Activated CD4-positive, CD25-positive, alpha-beta regulatory T cell (primary cell): ENCODE results near the gene ADCY3.

ENCODE experiments used
- DNase-seq, 4 experiments: peaks; one replicate each; lab custom pipeline; 2025; lab: John Stamatoyannopoulos, UW

The ADCY3 gene

DNA sequence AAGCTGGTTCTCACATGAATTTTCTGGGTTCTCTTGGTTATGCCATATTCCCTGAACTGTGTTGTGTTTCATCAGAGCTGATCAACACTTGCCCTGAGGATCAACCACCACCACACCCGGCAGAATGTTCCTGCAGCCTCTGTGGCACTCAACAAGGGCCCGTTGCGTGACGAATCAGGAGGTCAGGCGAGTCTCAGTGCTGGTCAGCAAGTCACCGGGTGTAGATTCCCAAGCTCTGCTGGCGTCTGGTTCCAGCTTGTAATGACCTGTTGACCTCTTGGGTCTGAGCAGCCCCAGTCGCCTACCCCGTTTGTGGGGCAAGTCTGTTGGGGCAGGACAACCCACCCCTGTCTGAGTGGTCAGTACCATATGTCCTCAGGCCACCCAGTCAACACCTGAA is 46.0 kb downstream of the ADCY3 start:
- no peak for DNase-seq

DNA sequence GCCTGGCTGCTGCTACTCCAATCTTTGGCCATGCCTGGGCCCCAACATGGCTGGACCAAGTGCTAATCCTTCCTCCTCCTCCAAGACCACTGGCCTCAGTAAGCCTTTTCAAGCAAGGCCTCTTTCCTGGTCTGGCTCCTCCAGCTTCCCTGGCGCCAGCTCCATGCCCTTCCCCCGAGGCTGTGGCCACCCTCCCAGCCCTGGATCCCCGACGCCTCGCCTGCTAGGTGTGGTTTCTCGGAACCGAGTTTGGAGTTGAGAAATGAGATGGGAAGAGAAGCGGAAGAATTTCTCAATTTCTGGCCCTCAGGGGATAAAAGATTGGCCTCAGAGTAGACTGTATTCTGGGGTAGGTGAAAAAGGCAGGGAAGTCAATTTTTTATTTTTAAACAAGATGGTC is 46.4 kb downstream of the ADCY3 start:
- DNase-seq, result no peak

DNA sequence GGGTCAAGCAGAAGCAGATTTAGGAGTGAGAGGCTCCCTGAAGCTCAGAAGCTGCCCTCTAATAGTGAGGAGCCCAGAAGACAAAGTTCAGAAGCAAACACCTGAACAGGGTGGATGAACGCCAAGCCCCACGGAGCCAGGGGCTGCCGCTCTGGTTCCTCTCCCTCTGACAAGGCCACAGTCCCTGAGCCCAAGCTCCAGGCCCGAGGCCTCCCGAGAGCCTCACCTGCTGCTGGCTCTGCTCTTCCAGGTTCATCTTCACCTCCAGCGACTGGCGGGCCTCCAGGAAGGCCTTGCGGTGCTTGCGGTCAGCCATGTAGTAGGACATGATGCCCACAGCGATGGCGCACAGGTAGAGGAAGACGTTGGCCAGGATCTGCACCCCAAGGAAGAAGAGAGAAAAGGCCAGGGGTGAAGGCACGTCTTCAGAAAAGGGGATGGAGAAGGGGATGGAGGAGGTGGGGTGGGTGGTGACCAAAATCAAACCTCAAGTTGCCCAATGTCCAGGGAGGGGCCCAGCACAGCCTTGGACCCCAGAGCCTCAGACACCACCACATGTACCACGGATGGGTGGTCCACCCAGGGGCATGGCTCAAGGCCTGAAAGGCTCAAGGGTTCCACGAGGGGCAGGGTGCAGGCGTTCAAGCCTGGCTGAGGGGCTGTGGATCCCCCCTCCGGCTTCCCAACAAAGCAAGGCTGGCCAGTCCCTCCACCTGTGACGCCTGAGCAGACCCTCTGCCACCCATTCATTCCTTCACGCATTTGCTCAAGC is 47.5 kb downstream of the ADCY3 start:
- no peak for DNase-seq

DNA sequence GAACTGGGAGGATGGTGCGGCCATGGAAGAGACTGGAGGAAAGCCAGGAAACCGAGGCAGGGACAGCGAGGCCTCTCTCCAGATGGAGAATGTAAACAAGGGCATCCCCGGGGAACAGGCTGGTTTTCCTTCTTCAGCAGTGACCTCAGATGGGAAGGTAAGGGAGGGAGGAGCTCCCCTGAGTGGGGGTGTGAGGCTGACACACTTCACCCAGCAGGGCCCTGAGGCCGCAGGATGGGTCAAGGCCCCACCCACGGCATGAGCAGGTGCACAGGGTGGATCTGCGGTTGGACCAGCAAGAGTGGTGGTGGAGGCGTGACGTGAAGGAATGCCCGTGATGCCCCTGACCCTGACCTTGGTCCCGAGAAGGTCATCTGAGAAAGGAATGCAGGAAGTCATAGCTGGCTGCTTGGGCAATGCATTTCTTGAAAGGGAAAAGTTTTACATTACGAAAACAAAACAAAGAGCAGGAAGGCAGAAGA is 48.1 kb downstream of the ADCY3 start:
- DNase-seq, result no peak

DNA sequence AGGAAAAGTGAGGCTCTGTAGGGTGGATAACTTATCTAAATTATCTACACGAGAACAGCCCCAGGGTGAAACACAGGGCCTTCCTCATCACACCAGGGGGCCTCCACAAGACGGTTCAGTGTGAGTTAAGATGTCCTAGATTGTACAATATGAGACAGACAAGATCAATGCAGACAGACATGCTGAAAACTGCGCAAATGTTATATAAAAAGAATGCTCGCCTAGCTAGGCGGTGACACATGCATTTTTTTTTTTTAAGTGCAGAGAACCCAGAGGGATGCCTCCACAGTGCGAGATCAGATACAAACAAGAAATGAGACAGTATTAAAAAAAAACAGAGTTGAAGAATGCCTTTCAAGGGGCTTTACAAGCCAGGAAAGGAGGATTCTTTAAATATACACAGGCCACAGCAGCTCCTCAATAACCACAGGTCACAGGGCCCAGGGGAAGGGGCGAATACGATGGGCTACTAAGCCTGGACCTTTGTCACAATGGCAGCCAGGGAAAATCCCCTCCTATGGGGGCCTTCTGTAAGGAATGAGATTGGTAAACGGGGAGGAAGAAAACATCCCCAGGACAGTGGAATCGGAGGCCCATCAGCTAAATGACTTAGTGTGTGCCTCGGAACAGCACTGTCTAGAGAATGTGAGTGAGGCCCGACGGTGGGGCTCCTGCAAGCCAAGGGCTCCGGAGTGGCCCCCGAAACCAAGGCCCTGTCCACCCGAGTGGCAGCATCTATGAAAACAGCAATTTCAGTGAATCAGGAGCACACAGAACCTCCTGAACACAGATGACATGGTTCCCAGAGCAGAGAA is 48.9 kb downstream of the ADCY3 start:
- DNase-seq, result no peak

DNA sequence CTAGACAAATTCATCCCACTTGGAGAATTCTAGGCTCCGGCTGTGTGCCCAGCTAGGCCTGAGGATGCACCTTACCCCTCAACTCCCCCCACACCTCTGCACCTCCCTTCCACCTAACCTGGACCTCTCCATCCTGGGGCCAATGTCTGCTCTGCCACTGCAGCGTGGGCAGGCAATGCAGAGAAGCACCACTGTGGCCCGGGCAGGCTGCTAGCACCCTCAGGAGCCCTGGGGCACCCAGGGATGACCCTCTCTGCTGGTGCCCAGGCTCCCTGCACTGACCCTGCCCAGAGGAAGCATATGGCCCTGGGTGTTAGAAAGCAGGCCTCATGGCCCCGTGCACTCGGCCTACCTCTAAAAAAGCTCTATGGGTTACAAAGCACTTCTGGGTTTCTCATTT is 49.6 kb downstream of the ADCY3 start:
- no peak for DNase-seq

DNA sequence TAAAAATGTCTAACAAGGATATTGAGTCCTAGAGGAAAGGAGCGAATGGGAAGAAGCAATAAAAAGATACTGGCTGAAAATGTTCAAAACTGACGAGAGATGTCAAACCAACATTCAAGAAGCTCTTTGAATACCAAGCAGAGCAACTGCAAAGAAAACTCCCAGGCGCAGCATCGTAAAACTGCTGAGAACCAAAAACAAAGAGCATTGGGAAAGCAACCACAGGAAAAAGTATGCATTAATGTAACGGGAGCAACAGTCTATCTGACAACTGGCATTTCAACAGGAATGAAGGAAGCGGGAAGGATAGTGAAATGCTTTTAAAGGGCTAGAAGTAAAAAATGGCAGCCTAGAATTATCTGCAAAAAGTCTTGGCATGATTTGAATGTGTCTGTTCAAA is 53.1 kb downstream of the ADCY3 start:
- DNase-seq, result no peak

DNA sequence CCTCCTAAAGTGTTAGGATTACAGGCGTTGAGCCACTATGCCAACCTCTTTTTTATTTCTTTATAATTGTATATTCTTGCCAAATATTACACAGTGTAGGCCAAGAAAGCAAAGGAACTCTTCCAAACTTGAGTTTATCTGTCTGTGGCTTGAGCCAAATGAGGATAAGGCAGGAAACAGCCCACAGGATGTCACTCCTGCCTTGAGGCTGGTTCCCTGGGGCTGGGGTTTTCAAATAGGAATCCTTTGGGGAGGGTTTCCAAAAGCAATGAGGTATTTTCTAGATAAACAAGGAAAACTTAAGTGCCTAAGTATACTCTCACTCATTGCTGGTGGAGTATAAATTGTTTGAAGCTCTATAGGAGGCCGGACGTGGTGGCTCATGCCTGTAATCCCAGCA is 56.4 kb downstream of the ADCY3 start:
- DNase-seq, result no peak

DNA sequence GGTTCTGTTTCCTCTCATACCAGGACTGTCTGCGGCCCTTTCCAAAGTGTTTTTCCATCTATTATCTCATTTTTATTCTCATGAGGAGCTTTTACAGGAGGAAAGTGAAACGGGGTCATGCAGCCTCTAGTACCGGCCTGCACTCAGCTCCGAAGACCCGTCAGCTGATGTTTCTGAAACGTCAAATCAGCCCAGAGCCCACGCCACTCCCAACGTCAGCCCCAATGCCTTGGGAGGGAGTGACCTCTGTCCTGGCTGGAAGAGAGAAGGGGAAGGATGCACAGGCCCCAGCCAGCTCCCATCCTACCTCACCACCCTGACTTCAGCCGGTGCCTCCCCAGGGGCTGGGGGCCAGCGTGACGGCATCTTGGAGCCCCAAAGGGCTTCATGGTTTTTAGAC is 58.5 kb downstream of the ADCY3 start:
- DNase-seq, result no peak

DNA sequence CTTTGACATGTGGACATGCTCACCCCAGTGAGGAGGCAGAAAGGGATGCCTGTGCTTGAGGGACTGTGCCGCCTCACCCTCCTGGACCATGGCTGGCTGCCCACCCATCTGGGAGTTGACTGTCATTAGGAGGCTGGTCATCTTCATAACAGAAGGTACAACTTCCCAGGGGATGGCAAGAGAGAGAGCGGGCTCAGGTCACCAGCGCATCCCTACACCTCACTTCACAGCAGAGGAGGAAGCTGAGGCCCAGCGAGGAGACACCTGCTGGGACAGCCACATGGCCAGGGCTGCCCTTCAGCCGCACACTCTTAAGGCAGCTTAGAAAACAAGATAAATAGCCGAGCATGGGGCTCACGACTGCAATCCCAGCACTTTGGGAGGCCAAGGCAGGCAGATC is 59.4 kb downstream of the ADCY3 start:
- no peak for DNase-seq

DNA sequence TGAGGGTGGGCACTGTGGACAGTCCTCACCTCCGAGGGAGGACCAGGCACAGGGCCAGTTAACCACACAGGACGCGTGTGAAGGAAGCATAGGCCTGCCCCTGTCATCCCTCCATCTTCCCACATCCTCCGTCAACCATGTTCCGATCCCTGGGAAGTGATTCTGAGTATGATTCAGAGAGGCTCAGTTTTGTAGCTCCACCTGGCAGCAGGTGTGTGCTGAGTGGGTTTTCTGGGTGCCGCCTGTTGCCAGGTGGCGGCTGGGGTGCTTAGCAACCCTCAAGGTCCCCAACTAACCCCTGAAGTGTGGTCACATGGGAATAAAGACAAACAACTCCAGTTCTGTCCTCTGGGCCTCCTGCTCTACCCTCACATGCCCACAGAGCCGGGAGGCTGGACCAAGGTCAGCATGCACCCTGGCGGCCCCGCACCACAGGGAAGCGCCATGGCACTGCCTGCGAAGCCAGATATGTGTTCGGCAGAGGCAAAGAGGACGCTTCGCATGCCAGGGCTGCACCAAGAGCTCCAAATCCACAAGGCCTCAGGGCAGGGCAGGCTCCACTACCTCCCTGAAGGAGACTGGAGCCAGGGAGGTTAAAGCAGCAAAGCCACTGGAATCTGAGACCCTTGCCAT is 60.0 kb downstream of the ADCY3 start:
- DNase-seq, result no peak

DNA sequence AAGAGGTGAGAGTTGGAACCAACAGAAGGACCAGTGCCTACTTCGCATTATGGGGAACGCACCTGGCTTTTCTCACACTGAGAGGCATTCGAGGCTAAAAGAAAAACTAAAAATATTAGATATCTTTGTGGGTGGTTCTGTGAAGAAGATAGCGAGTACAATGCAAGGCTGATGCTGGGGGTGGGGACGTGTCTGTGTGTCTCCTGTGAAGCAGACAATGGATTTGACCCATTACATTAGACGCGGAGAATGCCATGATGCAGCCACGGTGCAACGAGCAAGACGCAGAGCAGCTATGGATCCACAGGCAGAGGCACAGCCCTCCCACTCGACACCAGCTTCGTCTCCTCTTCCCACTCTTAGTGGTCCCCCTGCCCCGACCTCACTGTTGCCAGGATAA is 61.0 kb downstream of the ADCY3 start:
- DNase-seq, result no peak

DNA sequence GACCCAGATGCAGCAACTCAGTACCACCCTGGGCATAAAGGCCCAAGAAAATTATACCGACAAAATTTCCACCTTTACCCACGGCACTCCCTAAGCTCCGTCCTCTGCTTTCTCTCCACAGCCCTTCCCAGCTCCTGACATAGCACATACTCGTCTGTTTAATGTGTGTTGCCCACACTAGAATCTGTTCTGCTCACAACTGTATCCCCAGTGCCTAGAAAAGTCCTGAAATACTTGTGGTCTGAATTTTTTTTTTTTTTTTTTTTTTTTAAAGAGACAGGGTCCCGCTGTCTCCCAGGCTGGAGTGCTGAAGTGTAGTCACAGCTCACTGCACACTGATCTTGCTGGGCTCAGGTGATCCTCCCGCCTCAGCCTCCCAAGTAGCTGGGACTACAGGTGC is 62.3 kb downstream of the ADCY3 start:
- no peak for DNase-seq

DNA sequence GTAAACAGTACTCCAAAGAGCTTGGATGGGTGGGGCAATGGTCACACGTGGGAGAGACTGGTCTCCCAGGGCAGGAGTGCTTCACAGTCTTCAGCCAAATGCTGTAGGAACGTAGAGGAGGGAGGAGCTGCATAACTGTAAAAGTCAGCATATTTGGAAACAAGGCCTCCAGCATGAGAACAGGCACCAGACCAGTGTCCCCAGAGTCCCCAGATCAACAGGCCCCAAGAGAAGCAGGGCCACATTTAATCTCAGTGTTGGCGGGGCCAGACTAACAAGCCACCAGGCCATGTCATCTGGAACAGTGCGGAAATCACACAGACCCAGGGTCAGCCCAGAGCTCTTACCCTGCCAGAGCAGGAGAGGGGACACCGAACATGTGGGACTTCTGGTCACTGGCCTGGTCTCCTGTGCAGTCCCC is 63.2 kb downstream of the ADCY3 start:
- no peak for DNase-seq

DNA sequence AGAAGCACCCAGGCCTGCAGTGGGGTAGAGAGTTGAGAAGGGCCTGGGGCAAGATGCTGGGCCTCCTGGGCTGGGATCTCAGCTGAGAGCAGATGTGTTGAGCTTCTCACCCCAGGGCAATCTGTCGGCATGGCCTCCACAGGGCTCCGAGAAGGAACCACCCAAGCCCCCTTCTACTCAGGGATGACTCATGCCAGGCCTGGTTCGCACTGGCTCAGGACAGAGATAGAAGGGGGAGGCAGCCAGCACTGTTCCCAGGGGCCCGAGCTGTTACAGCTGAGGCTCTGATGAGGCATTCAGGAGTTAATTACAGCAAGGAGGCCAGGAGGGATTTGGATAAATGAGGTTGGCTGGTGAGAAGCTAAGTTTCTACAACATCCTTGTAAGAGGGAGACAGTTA is 64.3 kb downstream of the ADCY3 start:
- DNase-seq, result no peak

DNA sequence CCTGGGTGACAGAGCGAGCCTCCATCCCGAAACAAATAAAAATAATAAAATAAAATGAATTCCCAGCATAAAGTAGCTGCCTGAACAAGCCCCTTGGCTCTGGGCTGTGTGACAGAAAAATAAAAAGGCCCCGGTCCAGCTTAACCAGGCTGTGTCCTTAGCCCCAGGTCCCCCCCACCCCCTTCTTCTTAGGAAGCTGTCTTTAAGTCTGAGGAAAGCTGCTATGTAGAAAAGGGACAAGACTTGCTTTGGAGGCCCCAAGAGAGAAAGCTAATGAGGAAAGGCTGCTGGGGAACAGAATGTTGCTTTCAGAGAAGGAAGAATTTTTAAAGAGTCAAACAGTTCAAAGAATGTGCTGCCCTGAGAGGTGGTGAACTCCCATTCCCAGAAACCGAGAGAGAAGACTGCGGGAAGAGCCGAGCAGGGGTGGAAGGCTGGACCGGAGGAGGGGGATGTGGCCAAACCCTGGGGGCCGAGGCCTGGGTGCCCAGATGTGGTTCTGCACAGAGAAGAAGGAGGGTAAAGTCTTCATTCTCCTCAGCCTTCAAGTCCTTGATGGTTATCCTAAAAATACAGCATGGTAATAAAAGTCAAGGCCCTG is 64.9 kb downstream of the ADCY3 start:
- no peak for DNase-seq

DNA sequence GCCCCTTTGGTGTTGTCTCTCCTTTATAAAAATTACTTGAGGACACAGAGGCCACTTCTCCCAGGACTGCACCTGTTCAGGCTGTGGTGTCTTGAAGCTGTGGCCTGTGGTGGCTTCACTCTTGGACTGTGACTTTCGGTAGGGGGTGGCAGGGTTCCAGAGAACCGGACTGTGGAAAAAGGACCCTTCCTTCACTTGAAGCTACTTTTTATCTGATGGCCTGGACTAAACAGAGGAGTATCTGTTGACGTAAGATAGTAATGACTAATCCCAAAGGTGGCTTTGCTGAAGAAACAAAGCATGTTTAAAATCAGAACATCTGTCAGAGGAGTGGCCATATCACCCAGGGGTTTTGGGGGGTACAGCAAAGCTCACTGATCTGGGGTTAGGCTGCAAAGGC is 66.0 kb downstream of the ADCY3 start:
- no peak for DNase-seq

DNA sequence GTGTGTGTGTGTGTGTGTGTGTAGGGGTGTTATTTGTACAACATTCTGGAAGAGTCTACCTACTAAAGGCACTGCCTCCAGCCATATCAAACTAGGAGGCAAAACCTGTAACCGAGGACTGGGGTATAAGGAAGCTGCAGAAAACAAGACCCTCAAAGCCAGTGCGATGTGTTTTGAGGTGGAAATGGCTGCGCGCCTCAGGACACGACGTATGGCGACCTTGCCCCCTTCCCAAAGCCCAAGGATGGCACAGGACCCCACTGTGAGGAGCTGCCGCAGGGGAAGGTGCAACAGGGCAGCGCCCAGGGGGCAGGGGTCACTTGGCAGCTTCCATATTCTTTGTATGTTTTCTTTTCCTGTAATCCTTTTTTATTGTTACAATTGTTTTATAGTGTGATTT is 67.0 kb downstream of the ADCY3 start:
- no peak for DNase-seq

DNA sequence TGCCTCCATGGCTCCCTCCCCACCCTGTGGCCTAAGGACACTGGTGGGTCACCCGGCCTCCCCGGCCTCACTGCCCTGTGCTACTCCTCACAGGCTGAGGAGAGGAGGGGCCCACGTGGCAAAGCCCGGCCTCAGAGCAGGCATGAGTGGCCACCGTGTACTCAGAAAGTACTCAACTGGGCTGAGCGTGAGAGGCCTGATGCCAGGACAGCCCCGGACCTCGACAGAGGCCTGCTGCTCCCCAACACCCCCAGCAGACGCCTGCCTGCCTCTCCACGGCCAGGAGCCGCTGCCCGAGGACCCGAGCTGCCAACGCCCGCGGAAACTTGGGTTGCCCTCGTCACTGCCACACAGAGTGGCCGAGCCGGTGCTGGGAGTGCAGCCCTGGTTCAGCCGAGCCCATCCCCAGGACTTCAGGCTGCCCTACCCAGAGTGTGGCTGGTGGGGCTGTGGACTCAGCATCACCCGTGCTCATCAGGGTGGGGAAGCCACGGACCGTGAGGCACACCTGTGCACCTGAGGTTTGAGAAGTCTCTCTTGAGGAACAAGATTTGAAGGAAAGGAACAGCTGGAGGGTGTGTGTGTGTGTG is 67.5 kb downstream of the ADCY3 start:
- DNase-seq, result no peak

DNA sequence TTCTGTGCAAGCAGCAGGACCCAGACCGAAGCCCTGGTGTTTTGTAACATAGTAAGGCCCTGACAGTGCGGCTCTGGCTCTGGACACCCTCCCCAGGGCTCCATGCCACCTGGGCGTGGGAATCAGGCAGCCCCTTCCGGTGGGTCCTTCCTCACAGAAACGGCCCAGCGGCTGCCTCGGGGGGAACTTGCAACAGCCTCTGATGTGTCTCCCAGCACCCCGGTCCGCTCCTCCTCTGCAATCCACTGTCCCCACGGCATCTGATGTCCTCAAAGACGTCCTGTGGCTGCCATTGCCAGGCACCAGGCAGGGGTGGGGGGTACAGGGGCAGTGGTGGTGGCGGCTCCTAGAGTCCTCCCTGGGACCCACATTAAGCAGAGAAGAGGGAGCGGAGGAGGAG is 68.0 kb downstream of the ADCY3 start:
- no peak for DNase-seq

DNA sequence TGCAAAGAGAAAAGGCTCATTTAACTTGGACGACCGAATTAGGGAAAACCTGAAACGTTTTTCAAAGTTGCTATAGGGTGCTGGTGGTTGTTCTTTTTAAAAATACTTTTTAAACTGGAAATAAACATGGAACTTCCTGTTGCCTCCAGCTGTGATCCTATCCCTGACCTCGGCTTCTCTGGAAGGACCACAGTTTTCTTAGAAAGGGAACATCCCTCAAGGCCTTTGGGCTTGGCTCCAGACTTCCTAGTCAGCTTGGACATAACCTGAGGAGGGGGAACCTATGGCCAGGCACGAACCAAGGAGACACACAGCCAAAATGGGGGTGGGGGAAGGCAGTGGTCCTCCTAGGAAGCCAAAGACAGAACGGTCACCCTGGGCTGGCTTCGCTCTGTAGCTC is 69.1 kb downstream of the ADCY3 start:
- DNase-seq, result no peak

DNA sequence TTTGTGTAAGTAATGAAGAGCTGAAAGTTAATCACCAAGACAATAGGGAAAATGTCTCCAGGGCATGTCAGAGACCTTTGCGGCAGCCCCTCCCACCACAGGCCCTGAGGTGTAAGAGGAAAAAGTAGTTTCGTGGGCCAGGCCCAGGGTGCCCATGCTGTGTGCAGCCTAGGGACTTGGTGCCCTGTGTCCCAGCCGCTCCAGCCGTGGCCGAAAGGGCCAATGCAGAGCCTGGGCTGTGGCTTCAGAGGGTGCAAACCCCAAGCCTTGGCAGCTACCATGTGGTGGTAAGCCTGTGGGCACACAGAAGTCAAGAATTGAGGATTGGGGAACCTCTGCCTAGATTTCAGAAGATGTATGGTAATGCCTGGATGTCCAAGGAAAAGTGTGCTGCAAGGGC is 74.3 kb downstream of the ADCY3 start:
- DNase-seq, result no peak
